GM21515 (cell line): ENCODE data around the gene SLC26A5.

Source experiments
- ATAC-seq: cut with Tn5 transposase; IDR thresholded peaks from one replicate; pipeline ENCODE4 v1.9.1; 2021; ENCODE audit not compliant: unreplicated experiment

The SLC26A5 gene

DNA sequence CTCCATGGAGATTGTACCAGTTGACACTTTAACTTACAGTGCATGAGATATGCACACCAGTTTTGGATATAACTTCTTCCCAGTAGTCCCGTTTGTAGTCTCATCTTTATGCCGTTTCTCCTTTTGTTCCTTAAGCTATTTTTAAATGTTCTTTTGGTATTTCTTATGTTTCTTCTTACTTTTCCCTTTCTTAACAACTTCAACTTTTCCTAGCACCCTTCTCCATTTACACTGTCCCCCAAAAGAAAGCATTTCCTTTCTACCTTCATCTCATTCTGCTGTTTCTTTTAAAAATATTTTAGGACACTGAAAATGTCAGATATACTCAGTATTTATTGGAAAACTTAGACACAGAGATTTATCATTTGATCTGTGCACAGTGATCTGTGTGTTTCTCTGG lies 97.0 kb downstream of the SLC26A5 start:
- ATAC-seq = no peak

GRCh38 chr7:103348452-103348851 lies 97.6 kb downstream of the SLC26A5 start:
- ATAC-seq = no peak

DNA sequence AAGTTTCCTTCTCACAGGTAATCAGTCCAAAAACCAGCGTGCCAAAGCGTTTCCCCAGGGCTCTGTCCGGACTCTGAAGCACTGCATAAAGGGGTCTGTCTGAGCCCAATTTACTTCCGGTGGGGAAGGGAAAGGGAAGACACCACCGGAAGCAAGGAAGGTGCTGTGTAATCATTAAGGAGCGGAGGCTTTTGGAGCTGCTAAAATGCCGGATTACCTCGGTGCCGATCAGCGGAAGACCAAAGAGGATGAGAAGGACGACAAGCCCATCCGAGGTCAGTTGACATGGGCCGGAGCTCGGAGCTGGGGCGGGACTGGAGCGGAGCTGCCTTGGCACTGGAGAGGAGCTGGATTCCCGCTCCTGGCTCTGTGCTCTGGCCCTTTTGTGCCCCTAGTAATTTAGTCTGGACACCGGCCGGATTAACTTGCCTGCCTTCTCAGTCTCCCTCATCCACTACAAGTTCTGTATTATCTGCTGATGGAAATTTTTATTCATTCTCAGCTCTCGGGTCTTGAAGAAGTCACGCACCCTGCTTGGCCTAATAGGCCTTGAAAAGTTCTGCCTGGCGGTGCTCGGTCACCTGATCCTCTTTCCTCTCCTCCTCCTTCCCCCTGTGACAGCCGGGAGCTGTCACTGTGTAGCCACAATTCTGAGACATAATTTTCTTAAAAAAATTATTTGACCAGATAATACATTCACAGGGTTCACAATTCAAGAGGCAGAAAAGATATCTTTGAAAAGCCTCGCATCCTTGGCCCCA lies 98.3 kb downstream of the SLC26A5 start, which contains the start of gene PSMC2:
Gene PSMC2 (plus strand): TSS at position 137 of the 761 bp plus-strand sequence. CDS start 69 bp downstream, at position 206.
- ATAC-seq = peak; percentile 64

DNA sequence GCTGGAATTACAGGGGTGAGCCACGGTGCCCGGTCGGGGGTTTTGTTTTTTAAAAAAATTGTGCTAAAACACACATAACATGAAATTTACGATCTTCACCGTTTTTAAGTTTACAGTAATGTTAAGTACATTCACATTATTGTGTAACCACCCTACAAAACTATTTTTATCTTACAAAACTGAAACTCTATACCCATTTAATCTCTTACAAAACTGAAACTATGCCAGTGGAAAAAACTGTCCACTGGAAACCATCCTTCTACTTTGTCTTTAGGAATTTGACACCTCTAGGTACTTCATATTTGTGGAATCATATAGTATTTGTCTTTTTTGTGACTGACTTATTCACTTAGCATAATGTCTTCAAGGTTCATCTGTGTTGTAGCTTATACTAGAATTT lies 99.6 kb downstream of the SLC26A5 start:
- no peak for ATAC-seq

GRCh38 chr7:103344453-103345149 lies 101.4 kb downstream of the SLC26A5 start, which contains the start of gene DNAJC2:
Gene DNAJC2 (minus strand): TSS chr7:103344767. CDS start chr7:103344622, 145 bp downstream.
- ATAC-seq = peak; percentile 81

DNA sequence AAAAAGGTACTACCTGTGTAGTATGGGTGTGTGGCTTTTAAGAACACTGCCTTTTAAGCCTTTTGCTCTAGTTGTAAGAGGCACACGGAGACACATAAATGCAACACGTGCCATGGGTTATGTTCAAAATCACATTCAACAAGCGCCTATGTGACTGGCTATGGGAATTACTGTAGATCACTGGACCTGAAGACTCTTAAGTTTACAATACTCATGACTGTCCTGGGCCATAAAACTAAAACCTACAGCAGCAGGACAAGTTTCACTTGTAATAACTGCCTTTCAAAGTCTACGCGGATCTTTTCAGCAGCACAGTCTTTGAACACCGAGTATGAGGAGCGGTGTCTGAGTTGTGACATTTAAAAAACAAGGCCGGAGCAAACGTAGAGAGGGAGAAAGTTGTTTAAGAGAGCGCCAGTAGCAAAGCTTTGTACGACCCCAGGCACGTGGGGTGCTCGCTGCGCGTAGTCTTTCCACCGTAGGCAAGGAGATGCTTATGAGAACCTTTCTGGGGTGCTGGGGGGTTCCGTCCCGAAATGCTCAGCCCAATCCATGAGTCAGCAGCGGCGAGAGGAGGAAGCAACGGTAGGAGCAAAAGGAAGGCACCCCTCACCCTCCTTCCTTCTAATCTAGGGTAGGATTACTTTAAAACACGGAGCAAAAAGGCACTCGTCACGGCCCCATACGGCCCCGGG lies 102.1 kb downstream of the SLC26A5 start:
- peak; percentile 16 for ATAC-seq

DNA sequence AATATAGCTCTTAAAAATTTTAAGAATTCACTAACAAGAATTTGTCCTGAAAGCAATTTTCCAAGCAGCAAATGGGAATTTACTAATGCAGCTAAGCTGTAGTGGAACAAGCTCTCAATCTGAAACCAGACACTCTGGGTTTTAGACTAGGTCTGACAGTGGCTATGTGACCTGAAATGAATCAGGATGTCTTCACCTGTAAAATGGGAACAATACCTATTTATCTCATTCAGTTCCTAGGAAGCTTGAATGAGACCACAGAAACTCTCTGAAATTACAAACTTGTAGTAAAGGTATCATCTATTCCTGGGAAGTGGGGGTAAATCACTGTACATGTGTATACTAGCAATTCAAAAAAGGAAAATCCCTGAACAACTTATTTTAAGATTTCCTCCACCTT lies 102.7 kb downstream of the SLC26A5 start:
- no peak for ATAC-seq

- ATAC-seq = no peak
Measured at GRCh38 chr7:103341466-103341865, 104.5 kb downstream of the SLC26A5 start.

- ATAC-seq = no peak
Measured at GRCh38 chr7:103338864-103339263, 107.1 kb downstream of the SLC26A5 start.

DNA sequence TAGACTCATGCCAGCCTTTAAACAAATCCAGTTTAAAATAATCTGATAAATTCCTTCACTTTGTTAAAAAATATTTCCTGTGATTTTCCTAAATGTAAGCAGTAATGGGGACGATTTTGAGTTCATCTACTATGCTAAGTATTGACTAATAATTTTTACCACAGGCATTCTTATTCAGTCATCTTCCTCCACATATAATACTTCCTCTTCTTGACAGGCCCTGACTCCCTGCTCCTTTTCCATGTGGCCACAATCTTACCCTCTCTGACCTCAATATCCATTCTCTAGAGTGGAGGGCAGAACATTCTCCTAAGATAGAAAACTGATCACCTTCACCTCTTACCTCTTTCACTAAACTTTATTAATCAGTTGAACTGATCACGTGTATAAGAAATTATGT lies 109.2 kb downstream of the SLC26A5 start:
- ATAC-seq = no peak

DNA sequence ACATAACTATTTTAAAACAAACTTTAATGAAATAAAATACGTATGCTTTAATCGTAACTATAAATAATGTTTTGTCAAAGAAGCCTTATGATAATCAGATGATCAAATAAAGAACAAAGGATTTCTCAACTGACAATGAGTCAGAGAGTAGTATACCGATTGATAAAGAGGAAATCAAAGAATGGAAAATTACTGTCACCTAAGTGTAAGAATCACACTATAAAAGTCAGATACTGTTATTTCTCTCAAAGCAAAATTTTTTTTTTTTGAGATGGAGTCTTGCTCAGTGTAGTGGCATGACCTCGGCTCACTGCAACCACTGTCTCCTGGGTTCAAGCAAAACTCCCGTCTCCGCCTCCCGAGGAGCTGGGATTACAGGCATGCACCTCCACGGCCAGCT lies 120.3 kb downstream of the SLC26A5 start:
- no peak for ATAC-seq
